A549 (cell line): ENCODE results near the gene GALNT4. TPM values are rescaled to one million over a fixed set of nuclear protein-coding genes. Genes with fewer than 3 reads are reported as not detected.
A peak's percentile ranks its signal among the peaks of the same experiment; 100 is the strongest.

Source experiments
- ATAC-seq, 2 experiments: fragments of 200-7000 bp in 1 of 2; fragments of >200 bp in 1 of 2; cut with Nextera tagmentation in 1 of 2; cut with Tn5 transposase in 1 of 2; 3 replicates each; pipeline versions ENCODE4 v1.8.0 to v1.9.1; 2018 to 2020; ENCODE audit warnings: mild to moderate bottlenecking in 1 of 2, moderate library complexity in 1 of 2
- CTCF ChIA-PET: fragments of 300-600 bp; sonication (Branson Sonifier 250); formaldehyde crosslinking; extraction: SDS; loops from one replicate; lab custom pipeline; 2021; ENCODE audit warnings: antibody characterized with exemption, inconsistent platforms; lab: Yijun Ruan, JAX
- POLR2A ChIA-PET: fragments of 350-600 bp; formaldehyde crosslinking; extraction: SDS; loops from one replicate; lab custom pipeline; 2021; ENCODE audit warnings: antibody characterized with exemption, inconsistent platforms; lab: Yijun Ruan, JAX
- DNase-seq, 2 experiments: peaks; one replicate each; pipeline versions ENCODE4 v3.0.0 to v3.0.0-alpha.2; 2011 to 2016; ENCODE audit warnings: low read depth in 1 of 2, low spot score in 1 of 2
- FAIRE-seq: peaks from 2 replicates; lab custom pipeline; 2011; peaks lifted over from hg19 to GRCh38; lab: Jason Lieb, UNC
- H3K27ac ChIP-seq, 2 experiments: fragments of >200 bp; sonication (Bioruptor Twin); formaldehyde crosslinking; 3 replicates each; pipeline ENCODE4 v1.5.1; 2016 to 2017
- H3K4me1 ChIP-seq: fragments of >200 bp; sonication (Bioruptor Twin); formaldehyde crosslinking; 3 replicates; pipeline ENCODE4 v1.6.1; 2016
- H3K4me2 ChIP-seq: fragments of >200 bp; sonication (Bioruptor Twin); formaldehyde crosslinking; 3 replicates; pipeline ENCODE4 v1.6.1; 2016
- H3K4me3 ChIP-seq: fragments of >200 bp; sonication (Bioruptor Twin); formaldehyde crosslinking; 3 replicates; pipeline ENCODE4 v1.5.1; 2016
- H3K9me3 ChIP-seq: fragments of >200 bp; sonication (Bioruptor Twin); formaldehyde crosslinking; 3 replicates; pipeline ENCODE4 v1.6.1; 2016
- CBX2 ChIP-seq: fragments of 200-600 bp; sonication (generic); IDR thresholded peaks from 2 replicates; pipeline ENCODE4 v1.6.1; 2016; ENCODE audit warnings: low read depth, mild to moderate bottlenecking, borderline replicate concordance
- EHMT2 ChIP-seq: fragments of 200-600 bp; sonication (generic); IDR thresholded peaks from 2 replicates; pipeline ENCODE4 v1.6.1; 2016; ENCODE audit warnings: antibody characterized with exemption, low read depth, mild to moderate bottlenecking, moderate library complexity
- GATA3 ChIP-seq: IDR thresholded peaks from 2 replicates; pipeline ENCODE4 v1.6.1; 2012; ENCODE audit warnings: borderline replicate concordance
- HOXB5 ChIP-seq: fragments of 250-450 bp; sonication (Bioruptor Pico); IDR thresholded peaks from 2 replicates; pipeline ENCODE4 v1.5.0; 2020; ENCODE audit warnings: mild to moderate bottlenecking, moderate library complexity
- KDM5A ChIP-seq: fragments of 200-600 bp; sonication (generic); IDR thresholded peaks from 2 replicates; pipeline ENCODE4 v1.6.1; 2016; ENCODE audit warnings: antibody characterized with exemption, mild to moderate bottlenecking
- MYC ChIP-seq: IDR thresholded peaks from 2 replicates; pipeline ENCODE4 v1.6.1; 2012; ENCODE audit warnings: mild to moderate bottlenecking, inconsistent platforms, low read length, improper control_type of control experiment, borderline replicate concordance
- NFE2L2 ChIP-seq: fragments of 150-350 bp; conservative IDR thresholded peaks from 2 replicates; pipeline ENCODE4 v1.6.1; 2014; ENCODE audit warnings: low read length
- POLR2A ChIP-seq: IDR thresholded peaks from 2 replicates; pipeline ENCODE4 v1.6.1; 2012; ENCODE audit warnings: mild to moderate bottlenecking, low read length
- RARB ChIP-seq: fragments of 250-450 bp; sonication (Bioruptor Pico); IDR thresholded peaks from 2 replicates; pipeline ENCODE4 v1.8.0; 2021; ENCODE audit warnings: mild to moderate bottlenecking, moderate library complexity
- TFCP2L1 ChIP-seq: fragments of 250-450 bp; sonication (Bioruptor Pico); IDR thresholded peaks from 2 replicates; pipeline ENCODE4 v1.5.0; 2021; ENCODE audit warnings: mild to moderate bottlenecking
- ZC3H11A ChIP-seq: fragments of 450-650 bp; IDR thresholded peaks from 2 replicates; pipeline ENCODE4 v1.6.1; 2014; ENCODE audit warnings: antibody characterized with exemption, mild to moderate bottlenecking
- ZFP36 ChIP-seq: fragments of 450-650 bp; IDR thresholded peaks from 2 replicates; pipeline ENCODE4 v1.6.1; 2014; ENCODE audit warnings: borderline replicate concordance; ENCODE audit not compliant: partially characterized antibody
- ZSCAN20 ChIP-seq: fragments of 250-450 bp; sonication (Bioruptor Pico); IDR thresholded peaks from 2 replicates; pipeline ENCODE4 v1.8.0; 2022; ENCODE audit warnings: mild to moderate bottlenecking, moderate library complexity
- WGBS: methylation state at CpG from one replicate; pipeline ENCODE4 v1.1.6; 2017; ENCODE audit errors: missing lambda C conversion rate; 5-methylcytosine and 5-hydroxymethylcytosine counted together
- polyA plus RNA-seq, 4 experiments: library from polyadenylated mRNA; depleted of rRNA in 3 of 4; stranded (reverse); fragments of >200 nt; fragmentation: RNase III in 1 of 4; extraction: RNeasy Plus Mini Kit Qiagen cat#74134 plus additional on column Dnase treatment in 1 of 4; gene quantifications; 2 replicates in 3 of 4; 3 replicates in 1 of 4; pipeline ENCODE4 v1.2.3, GENCODE V29; 2011 to 2017
- TF ChIP-seq, protein P1 (sequence below): IDR thresholded peaks from 2 replicates; pipeline ENCODE4 v1.6.1; 2012
- TF ChIP-seq, protein P2 (sequence below): fragments of >200 bp; sonication (Bioruptor Twin); formaldehyde crosslinking; IDR thresholded peaks from 3 replicates; pipeline ENCODE4 v1.5.1; 2016

GALNT4 gene
- polyA plus RNA-seq, 2 of the 4 experiments (the other 2 are of a cell fraction), result 5.9 to 14.3 TPM

DNA sequence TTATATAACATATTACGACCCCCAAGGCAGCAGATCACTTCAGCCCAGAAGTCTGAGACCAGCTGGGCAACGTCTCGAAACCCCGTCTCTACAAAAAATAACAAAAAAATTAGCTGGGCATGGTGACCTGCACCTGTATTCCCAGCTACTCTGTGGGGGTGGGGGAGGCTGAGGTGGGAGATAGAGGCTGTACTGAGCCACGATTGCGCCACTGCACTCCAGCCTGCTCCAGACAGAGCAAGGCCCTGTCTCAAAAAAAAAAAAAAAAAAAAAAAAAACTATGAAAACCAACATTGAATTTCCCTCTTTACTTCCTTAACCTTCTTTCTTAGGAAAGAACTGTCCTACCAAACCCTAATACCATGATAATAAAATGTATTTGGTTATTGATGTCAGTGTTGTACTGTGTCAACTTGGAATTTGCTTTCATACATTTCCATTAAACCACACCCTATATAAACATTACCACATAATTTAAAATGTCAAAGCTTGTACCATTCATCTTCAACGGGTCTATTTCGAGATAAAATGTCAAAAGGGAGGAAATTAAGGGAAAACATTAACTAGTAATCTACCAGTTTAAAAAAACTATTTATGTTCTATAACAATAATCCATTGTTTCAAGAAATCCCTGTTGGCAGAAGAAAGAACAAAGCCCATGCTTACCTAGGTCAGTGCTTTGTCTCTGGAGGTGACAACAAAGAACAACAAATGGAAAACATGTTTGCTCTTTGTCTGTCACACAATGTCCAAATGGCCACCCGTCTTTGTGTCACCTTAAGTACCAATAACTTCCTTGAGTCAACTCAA lies 17.4 kb downstream of the GALNT4 start (continued):
- peak; percentile 66; the same call in 1 of the 2 replicates for TF ChIP-seq GATA3

- CTCF ChIA-PET, result interaction anchor here (0.5 to 5.6 kb wide), 5 partner anchors 12 to 489 kb away, joined by 4 to 23 read pairs (median 4); partner anchors contain the start of genes GALNT4 and POC1B
- Histone ChIP-seq H3K9me3 (no peaks in the 10 kb centered on the region), H3K4me3 (no peak overlapping the region), H3K27ac (peak overlapping the region; percentile 78 to 84), H3K4me2 (peak overlapping the region; percentile 56), H3K4me1 (peaks cover 49% of the 10 kb centered on the region)
- no peak for TF ChIP-seq CBX2
- TF ChIP-seq, protein P1, sequence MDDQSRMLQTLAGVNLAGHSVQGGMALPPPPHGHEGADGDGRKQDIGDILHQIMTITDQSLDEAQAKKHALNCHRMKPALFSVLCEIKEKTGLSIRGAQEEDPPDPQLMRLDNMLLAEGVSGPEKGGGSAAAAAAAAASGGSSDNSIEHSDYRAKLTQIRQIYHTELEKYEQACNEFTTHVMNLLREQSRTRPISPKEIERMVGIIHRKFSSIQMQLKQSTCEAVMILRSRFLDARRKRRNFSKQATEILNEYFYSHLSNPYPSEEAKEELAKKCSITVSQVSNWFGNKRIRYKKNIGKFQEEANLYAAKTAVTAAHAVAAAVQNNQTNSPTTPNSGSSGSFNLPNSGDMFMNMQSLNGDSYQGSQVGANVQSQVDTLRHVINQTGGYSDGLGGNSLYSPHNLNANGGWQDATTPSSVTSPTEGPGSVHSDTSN, result no peak
- TF ChIP-seq ZSCAN20, result no peak
- peak; percentile 28 for TF ChIP-seq ZFP36
- ATAC-seq, result no peak
- FAIRE-seq, result no peak
- POLR2A ChIA-PET, result no interaction called here
- DNase-seq, result no peak
- WGBS, result 0% methylated on average over 1 of the region's 1 CpG
Observed at GRCh38 chr12:89506050-89506449, 18.5 kb downstream of the GALNT4 start.

DNA sequence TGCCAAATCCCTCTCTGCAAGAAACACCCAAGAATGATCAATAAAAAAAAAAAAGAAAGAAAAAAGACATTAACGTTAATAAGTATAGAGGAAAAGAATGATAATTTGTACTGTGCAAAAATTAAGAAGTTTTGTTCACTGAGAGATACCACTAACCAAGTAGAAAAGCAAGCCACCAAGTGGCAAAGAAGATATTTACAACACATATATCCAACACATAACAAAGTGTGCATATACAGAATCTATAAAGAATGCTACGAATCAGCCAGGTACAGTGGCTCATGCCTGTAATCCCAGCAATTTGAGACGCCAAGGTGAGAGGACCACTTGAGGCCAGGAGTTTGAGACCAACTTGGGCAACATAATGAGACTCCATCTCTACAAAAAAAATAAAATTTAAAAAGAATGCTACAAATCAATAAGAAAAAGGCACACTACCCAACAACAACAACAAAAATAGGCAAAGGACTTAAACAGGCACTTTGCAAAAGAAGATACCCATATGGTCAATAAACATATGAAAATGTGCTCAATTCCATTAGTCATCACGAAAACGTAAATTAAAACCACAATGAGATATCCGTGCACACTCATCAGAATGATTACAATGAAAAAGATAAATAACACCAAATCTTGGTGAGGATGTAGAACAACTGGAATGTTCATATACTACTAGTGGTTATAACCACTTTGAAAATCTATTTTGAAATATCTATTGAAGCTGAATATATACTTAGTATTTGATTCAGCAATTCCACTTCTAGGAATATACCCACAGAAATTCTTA lies 19.8 kb downstream of the GALNT4 start:
- CTCF ChIA-PET, result interaction anchor here (1.4 to 5.6 kb wide), 4 partner anchors 18 to 487 kb away, joined by 4 to 23 read pairs (median 4); partner anchors contain the start of genes GALNT4 and POC1B
- DNase-seq (no peak), ATAC-seq (no peak), FAIRE-seq (no peak)
- Histone ChIP-seq H3K4me3 (no peak overlapping the region), H3K27ac (peak overlapping the region in 1 of 2 experiments; percentile 78; a peak in 2 of 6 replicates), H3K9me3 (no peaks in the 10 kb centered on the region), H3K4me2 (no peak overlapping the region; the same call in 2 of the 3 replicates), H3K4me1 (peaks cover 49% of the 10 kb centered on the region)
- WGBS, result 79% methylated on average over 6 of the region's 6 CpGs
- TF ChIP-seq HOXB5 (CRISPR knock-in tag) (no peak), RARB (no peak)
- TF ChIP-seq, protein P2, sequence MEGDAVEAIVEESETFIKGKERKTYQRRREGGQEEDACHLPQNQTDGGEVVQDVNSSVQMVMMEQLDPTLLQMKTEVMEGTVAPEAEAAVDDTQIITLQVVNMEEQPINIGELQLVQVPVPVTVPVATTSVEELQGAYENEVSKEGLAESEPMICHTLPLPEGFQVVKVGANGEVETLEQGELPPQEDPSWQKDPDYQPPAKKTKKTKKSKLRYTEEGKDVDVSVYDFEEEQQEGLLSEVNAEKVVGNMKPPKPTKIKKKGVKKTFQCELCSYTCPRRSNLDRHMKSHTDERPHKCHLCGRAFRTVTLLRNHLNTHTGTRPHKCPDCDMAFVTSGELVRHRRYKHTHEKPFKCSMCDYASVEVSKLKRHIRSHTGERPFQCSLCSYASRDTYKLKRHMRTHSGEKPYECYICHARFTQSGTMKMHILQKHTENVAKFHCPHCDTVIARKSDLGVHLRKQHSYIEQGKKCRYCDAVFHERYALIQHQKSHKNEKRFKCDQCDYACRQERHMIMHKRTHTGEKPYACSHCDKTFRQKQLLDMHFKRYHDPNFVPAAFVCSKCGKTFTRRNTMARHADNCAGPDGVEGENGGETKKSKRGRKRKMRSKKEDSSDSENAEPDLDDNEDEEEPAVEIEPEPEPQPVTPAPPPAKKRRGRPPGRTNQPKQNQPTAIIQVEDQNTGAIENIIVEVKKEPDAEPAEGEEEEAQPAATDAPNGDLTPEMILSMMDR, result 0 out of 3 replicates have a peak, but pooled peaks have one; percentile 13
- POLR2A ChIA-PET, result no interaction called here

GRCh38 chr12:89501793-89502192 lies 22.8 kb downstream of the GALNT4 start:
- TF ChIP-seq ZC3H11A (no peak), MYC (no peak), TFCP2L1 (no peak)
- TF ChIP-seq, all 56 proteins: peak for 0

DNA sequence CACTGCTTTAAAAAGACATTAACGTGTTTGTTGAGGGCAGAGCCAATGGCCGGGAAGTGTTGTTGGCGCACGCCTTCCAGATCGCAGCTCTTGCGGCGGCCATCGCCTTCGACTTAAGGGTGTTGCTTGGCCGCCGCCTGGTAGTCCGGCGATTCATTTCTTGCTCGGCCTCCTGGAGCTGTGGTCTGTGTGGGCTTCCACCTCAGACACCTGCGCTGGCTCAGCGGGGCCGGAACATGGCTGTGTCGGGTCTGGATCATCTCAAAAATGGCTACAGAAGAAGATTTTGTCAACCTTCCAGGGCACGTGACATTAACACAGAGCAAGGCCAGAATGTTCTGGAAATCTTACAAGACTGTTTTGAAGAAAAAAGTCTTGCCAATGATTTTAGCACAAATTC lies 24.7 kb downstream of the GALNT4 start:
- POLR2A ChIA-PET, result no interaction called here
- H3K9me3 ChIP-seq, result no peaks in the 10 kb centered on the region
- peaks cover 8% of the 10 kb centered on the region for H3K4me1 ChIP-seq
- H3K4me2 ChIP-seq, result no peak overlapping the region
- no peak for TF ChIP-seq NFE2L2
- TF ChIP-seq EHMT2, result no peak
- TF ChIP-seq POLR2A, result no peak
- no peak for TF ChIP-seq KDM5A
- TF ChIP-seq, all 56 proteins: peak for 0
- CTCF ChIA-PET, result interaction anchor here (1.0 to 1.9 kb wide), 5 partner anchors 8 to 38 kb away, joined by 3 to 4 read pairs (median 4); partner anchors contain the start of gene POC1B
- H3K4me3 ChIP-seq, result no peak overlapping the region
- H3K27ac ChIP-seq, result no peak overlapping the region
- DNase-seq (no peak), FAIRE-seq (no peak), ATAC-seq (no peak)
- 94% methylated on average over 19 of the region's 19 CpGs for WGBS

More at GRCh38 chr12:89501793-89502192, 22.8 kb downstream of the GALNT4 start:
- Histone ChIP-seq H3K4me3 (no peak overlapping the region), H3K4me1 (peaks cover 28% of the 10 kb centered on the region), H3K27ac (peak overlapping the region in 1 of 2 experiments; percentile 32; a peak in 1 of 6 replicates), H3K4me2 (no peak overlapping the region), H3K9me3 (no peaks in the 10 kb centered on the region)
- DNase-seq (no peak), ATAC-seq (no peak), FAIRE-seq (peak; percentile 18)
- POLR2A ChIA-PET, result no interaction called here
- CTCF ChIA-PET, result no interaction called here
